Neural cell (in vitro differentiated cells): ENCODE measurements around the gene ZDHHC14. TPM values are rescaled to one million over a fixed set of nuclear protein-coding genes. Genes with fewer than 3 reads are reported as not detected.

Experiments used
- H2AFZ ChIP-seq: fragments of 200-600, 300-800 bp; sonication (generic), shearing (Covaris generic); 2 replicates; pipeline ENCODE4 v1.6.0; 2014; ENCODE audit warnings: low read depth, mild to moderate bottlenecking, antibody characterized with exemption, low read length, moderate library complexity
- H3F3A ChIP-seq: fragments of 200-600 bp; shearing (Covaris generic); 2 replicates; pipeline ENCODE4 v1.6.1; 2016; ENCODE audit warnings: mild to moderate bottlenecking, moderate library complexity, mixed read lengths, antibody characterized with exemption, low read length; ENCODE audit not compliant: insufficient read depth, poor library complexity, severe bottlenecking
- H3K27ac ChIP-seq: fragments of 200-600, 300-800 bp; sonication (generic), shearing (Covaris generic); 2 replicates; pipeline ENCODE4 v1.5.1; 2014; ENCODE audit warnings: mild to moderate bottlenecking, low read length, moderate library complexity
- H3K27me3 ChIP-seq: fragments of 300-800, 200-600 bp; sonication (generic), shearing (Covaris generic); 2 replicates; pipeline ENCODE4 v1.6.0; 2014; ENCODE audit warnings: mild to moderate bottlenecking, low read depth, low read length, moderate library complexity; ENCODE audit not compliant: insufficient read depth
- H3K36me3 ChIP-seq: fragments of 300-800, 200-600 bp; sonication (generic), shearing (Covaris generic); 2 replicates; pipeline ENCODE4 v1.5.1; 2014; ENCODE audit warnings: mild to moderate bottlenecking, antibody characterized with exemption, low read length, moderate library complexity; ENCODE audit not compliant: insufficient read depth
- H3K4me2 ChIP-seq: fragments of 300-800, 200-600 bp; sonication (generic), shearing (Covaris generic); 2 replicates; pipeline ENCODE4 v1.6.0; 2014; ENCODE audit warnings: mild to moderate bottlenecking, low read length
- H3K4me3 ChIP-seq: fragments of 300-800, 200-600 bp; sonication (generic), shearing (Covaris generic); 2 replicates; pipeline ENCODE4 v1.5.1; 2014; ENCODE audit warnings: mild to moderate bottlenecking, low read length, moderate library complexity
- H3K79me2 ChIP-seq: fragments of 200-600 bp; shearing (Covaris generic); replicated peaks from 2 replicates; pipeline ENCODE4 v1.6.0; 2014; ENCODE audit warnings: mild to moderate bottlenecking, low read length, moderate library complexity; ENCODE audit not compliant: insufficient read depth
- H3K9ac ChIP-seq: fragments of 300-800, 200-600 bp; sonication (generic), shearing (Covaris generic); 2 replicates; pipeline ENCODE4 v1.6.1; 2016; ENCODE audit warnings: mild to moderate bottlenecking, low read length, mixed read lengths
- H3K9me2 ChIP-seq: fragments of 200-600 bp; shearing (Covaris generic); 2 replicates; pipeline ENCODE4 v1.6.1; 2016; ENCODE audit warnings: mild to moderate bottlenecking, low read length, mixed read lengths; ENCODE audit not compliant: insufficient read depth
- H3K9me3 ChIP-seq: fragments of 200-600, 300-800 bp; sonication (generic), shearing (Covaris generic); 2 replicates; pipeline ENCODE4 v1.6.1; 2016; ENCODE audit warnings: mild to moderate bottlenecking, mixed run types, low read length, moderate library complexity, mixed read lengths
- H4K20me1 ChIP-seq: fragments of 200-600 bp; shearing (Covaris generic); 2 replicates; pipeline ENCODE4 v1.6.1; 2016; ENCODE audit warnings: mild to moderate bottlenecking, mixed run types; ENCODE audit not compliant: insufficient read depth
- EP300 ChIP-seq: fragments of 450-650 bp; conservative IDR thresholded peaks from 2 replicates; pipeline ENCODE4 v1.6.1; 2014; ENCODE audit warnings: antibody characterized with exemption, mild to moderate bottlenecking, moderate library complexity; ENCODE audit not compliant: poor library complexity, severe bottlenecking
- EZH2 ChIP-seq: fragments of 200-600, 300-800 bp; shearing (Covaris generic), sonication (generic); IDR thresholded peaks from 2 replicates; pipeline ENCODE4 v1.6.1; 2014; ENCODE audit warnings: antibody characterized with exemption, low read length, borderline replicate concordance, mild to moderate bottlenecking; ENCODE audit not compliant: insufficient read depth, poor library complexity, severe bottlenecking
- MXI1 ChIP-seq: fragments of 450-650 bp; conservative IDR thresholded peaks from 2 replicates; pipeline ENCODE4 v1.6.1; 2014; ENCODE audit warnings: antibody characterized with exemption, mild to moderate bottlenecking; ENCODE audit not compliant: poor library complexity, severe bottlenecking
- POLR2AphosphoS5 ChIP-seq: IDR thresholded peaks from 2 replicates; pipeline ENCODE4 v1.6.1; 2012
- RAD21 ChIP-seq: fragments of 450-650 bp; conservative IDR thresholded peaks from 2 replicates; pipeline ENCODE4 v1.6.1; 2014; ENCODE audit warnings: antibody characterized with exemption, mild to moderate bottlenecking, moderate library complexity
- SMC3 ChIP-seq: fragments of 450-650 bp; conservative IDR thresholded peaks from 2 replicates; pipeline ENCODE4 v1.6.1; 2014; ENCODE audit warnings: antibody characterized with exemption, mild to moderate bottlenecking, moderate library complexity; ENCODE audit not compliant: poor library complexity
- TAF1 ChIP-seq: IDR thresholded peaks from 2 replicates; pipeline ENCODE4 v1.6.1; 2012; ENCODE audit warnings: low read depth
- polyA plus RNA-seq: library from polyadenylated mRNA; depleted of rRNA; stranded (reverse); fragments of >200 nt; gene quantifications from 2 replicates; pipeline ENCODE4 v1.2.3, GENCODE V29; 2014
- TF ChIP-seq, protein P1 (sequence below): fragments of 450-650 bp; IDR thresholded peaks from 2 replicates; pipeline ENCODE4 v1.5.1; 2014; ENCODE audit warnings: antibody characterized with exemption, mild to moderate bottlenecking, moderate library complexity; ENCODE audit not compliant: poor library complexity, severe bottlenecking
- TF ChIP-seq, protein P2 (sequence below): IDR thresholded peaks from 2 replicates; pipeline ENCODE4 v1.6.1; 2012; ENCODE audit warnings: borderline replicate concordance

The ZDHHC14 gene
- polyA plus RNA-seq, 1 donor from 2014 or later: 4.1 TPM

GRCh38 chr6:157604816-157605215 lies 223.8 kb downstream of the ZDHHC14 start:
- Histone ChIP-seq H2AFZ (no peak overlapping the region), H3K27ac (no peak overlapping the region)

GRCh38 chr6:157605484-157605883 lies 224.5 kb downstream of the ZDHHC14 start:
- H3K27me3 ChIP-seq: no peaks in the 10 kb centered on the region
- no peaks in the 10 kb centered on the region for H4K20me1 ChIP-seq
- H3K9me3 ChIP-seq: no peaks in the 10 kb centered on the region
- H3F3A ChIP-seq: no peaks in the 10 kb centered on the region
- H3K9me2 ChIP-seq: no peaks in the 10 kb centered on the region
- no peak overlapping the region for H3K9ac ChIP-seq
- no peak overlapping the region for H3K4me3 ChIP-seq
- no peak for TF ChIP-seq EP300
- TF ChIP-seq RAD21: no peak
- no peak for TF ChIP-seq SMC3
- TF ChIP-seq, protein P1, sequence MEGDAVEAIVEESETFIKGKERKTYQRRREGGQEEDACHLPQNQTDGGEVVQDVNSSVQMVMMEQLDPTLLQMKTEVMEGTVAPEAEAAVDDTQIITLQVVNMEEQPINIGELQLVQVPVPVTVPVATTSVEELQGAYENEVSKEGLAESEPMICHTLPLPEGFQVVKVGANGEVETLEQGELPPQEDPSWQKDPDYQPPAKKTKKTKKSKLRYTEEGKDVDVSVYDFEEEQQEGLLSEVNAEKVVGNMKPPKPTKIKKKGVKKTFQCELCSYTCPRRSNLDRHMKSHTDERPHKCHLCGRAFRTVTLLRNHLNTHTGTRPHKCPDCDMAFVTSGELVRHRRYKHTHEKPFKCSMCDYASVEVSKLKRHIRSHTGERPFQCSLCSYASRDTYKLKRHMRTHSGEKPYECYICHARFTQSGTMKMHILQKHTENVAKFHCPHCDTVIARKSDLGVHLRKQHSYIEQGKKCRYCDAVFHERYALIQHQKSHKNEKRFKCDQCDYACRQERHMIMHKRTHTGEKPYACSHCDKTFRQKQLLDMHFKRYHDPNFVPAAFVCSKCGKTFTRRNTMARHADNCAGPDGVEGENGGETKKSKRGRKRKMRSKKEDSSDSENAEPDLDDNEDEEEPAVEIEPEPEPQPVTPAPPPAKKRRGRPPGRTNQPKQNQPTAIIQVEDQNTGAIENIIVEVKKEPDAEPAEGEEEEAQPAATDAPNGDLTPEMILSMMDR: no peak
- TF ChIP-seq, protein P2, sequence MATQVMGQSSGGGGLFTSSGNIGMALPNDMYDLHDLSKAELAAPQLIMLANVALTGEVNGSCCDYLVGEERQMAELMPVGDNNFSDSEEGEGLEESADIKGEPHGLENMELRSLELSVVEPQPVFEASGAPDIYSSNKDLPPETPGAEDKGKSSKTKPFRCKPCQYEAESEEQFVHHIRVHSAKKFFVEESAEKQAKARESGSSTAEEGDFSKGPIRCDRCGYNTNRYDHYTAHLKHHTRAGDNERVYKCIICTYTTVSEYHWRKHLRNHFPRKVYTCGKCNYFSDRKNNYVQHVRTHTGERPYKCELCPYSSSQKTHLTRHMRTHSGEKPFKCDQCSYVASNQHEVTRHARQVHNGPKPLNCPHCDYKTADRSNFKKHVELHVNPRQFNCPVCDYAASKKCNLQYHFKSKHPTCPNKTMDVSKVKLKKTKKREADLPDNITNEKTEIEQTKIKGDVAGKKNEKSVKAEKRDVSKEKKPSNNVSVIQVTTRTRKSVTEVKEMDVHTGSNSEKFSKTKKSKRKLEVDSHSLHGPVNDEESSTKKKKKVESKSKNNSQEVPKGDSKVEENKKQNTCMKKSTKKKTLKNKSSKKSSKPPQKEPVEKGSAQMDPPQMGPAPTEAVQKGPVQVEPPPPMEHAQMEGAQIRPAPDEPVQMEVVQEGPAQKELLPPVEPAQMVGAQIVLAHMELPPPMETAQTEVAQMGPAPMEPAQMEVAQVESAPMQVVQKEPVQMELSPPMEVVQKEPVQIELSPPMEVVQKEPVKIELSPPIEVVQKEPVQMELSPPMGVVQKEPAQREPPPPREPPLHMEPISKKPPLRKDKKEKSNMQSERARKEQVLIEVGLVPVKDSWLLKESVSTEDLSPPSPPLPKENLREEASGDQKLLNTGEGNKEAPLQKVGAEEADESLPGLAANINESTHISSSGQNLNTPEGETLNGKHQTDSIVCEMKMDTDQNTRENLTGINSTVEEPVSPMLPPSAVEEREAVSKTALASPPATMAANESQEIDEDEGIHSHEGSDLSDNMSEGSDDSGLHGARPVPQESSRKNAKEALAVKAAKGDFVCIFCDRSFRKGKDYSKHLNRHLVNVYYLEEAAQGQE: no peak
- TF ChIP-seq EZH2: no peak
- TF ChIP-seq POLR2AphosphoS5: no peak
- no peak for TF ChIP-seq MXI1
- TF ChIP-seq TAF1: no peak
- H3K4me2 ChIP-seq: no peak overlapping the region
- H3K27ac ChIP-seq: no peak overlapping the region
- no peak overlapping the region for H2AFZ ChIP-seq
- no peaks in the 10 kb centered on the region for H3K79me2 ChIP-seq
- no peaks in the 10 kb centered on the region for H3K36me3 ChIP-seq

More at GRCh38 chr6:157604816-157605215, 223.8 kb downstream of the ZDHHC14 start:
- Histone ChIP-seq H3K4me3 (no peak overlapping the region), H3K9ac (no peak overlapping the region), H3K36me3 (no peaks in the 10 kb centered on the region), H3K9me3 (no peaks in the 10 kb centered on the region), H4K20me1 (no peaks in the 10 kb centered on the region), H3K9me2 (no peaks in the 10 kb centered on the region), H3F3A (no peaks in the 10 kb centered on the region), H3K79me2 (no peaks in the 10 kb centered on the region), H3K4me2 (no peak overlapping the region), H3K27me3 (no peaks in the 10 kb centered on the region)
- TF ChIP-seq, protein P2: no peak
- TF ChIP-seq EZH2 (no peak), TAF1 (no peak)
